Measurements from ENCODE around the gene WIPI1. TPM values are rescaled to one million over a fixed set of nuclear protein-coding genes. Genes with fewer than 3 reads are reported as not detected.
"Not testable (repeated sequence)": the region's sequence is repeated elsewhere in the genome, so short reads cannot be mapped to it uniquely, and the experiment has no call there.

The WIPI1 gene
- polyA plus RNA-seq, 3 donors: 24.9 to 33.5 (median 29.3) TPM

- DNase-seq (ENCODE audit: extremely low read depth in 1 of 11, low read depth in 9 of 11, low spot score in 4 of 11): no peak
Observed at GRCh38 chr17:68379692-68380677, 77.3 kb downstream of the WIPI1 start.

- DNase-seq (ENCODE audit: extremely low read depth in 1 of 11, low read depth in 9 of 11, low spot score in 4 of 11): no peak
Observed at GRCh38 chr17:68379177-68379510, 78.2 kb downstream of the WIPI1 start.

- DNase-seq (ENCODE audit: extremely low read depth in 1 of 11, low read depth in 9 of 11, low spot score in 4 of 11): peak in 2 of 11 donors; percentile 45 to 47
Observed at GRCh38 chr17:68378268-68379176, 78.8 kb downstream of the WIPI1 start.

GRCh38 chr17:68377771-68378267 is 79.5 kb downstream of the WIPI1 start:
- no peak for DNase-seq (ENCODE audit: extremely low read depth in 1 of 11, low read depth in 9 of 11, low spot score in 4 of 11)

GRCh38 chr17:68376178-68376577 is 81.1 kb downstream of the WIPI1 start:
- not testable (repeated sequence) for DNase-seq (ENCODE audit: extremely low read depth in 1 of 11, low read depth in 9 of 11, low spot score in 4 of 11)

GRCh38 chr17:68375566-68375965 is 81.7 kb downstream of the WIPI1 start:
- no peak for DNase-seq (ENCODE audit: extremely low read depth in 1 of 11, low read depth in 9 of 11, low spot score in 4 of 11)

Other genes starting within 250 kb of the WIPI1 start
- 10 to 100 TPM; 76.9 to 95.6 (median 84.6) TPM for gene AMZ2, start 209.5 kb downstream of the WIPI1 start, polyA plus RNA-seq (ENCODE audit: insufficient read length in 3 of 3)
- gene SLC16A6, start 166.4 kb downstream of the WIPI1 start, polyA plus RNA-seq (ENCODE audit: insufficient read length in 3 of 3): 1 to 10 TPM in 1 of 3 donors, under 1 TPM in 2; 0.73 to 1.6 (median 0.83) TPM
- gene ARSG, start 166.0 kb downstream of the WIPI1 start, polyA plus RNA-seq (ENCODE audit: insufficient read length in 3 of 3): 1 to 10 TPM; 4.2 to 6.8 (median 5.0) TPM
- 100 to 1,000 TPM; 371 to 397 (median 391) TPM for gene PRKAR1A, start 54.9 kb upstream of the WIPI1 start, polyA plus RNA-seq (ENCODE audit: insufficient read length in 3 of 3)
- gene FAM20A, start 143.9 kb upstream of the WIPI1 start, polyA plus RNA-seq (ENCODE audit: insufficient read length in 3 of 3): 10 to 100 TPM; 10.4 to 15.4 (median 10.8) TPM

All from renal cortex interstitium (tissue), 11 donors.